B cell (primary cell): ENCODE results near the gene FDX1. TPM values are rescaled to one million over a fixed set of nuclear protein-coding genes. Genes with fewer than 3 reads are reported as not detected.

Experiments
- ATAC-seq: fragments of 200-7000 bp; cut with Tn5 transposase; one replicate; pipeline ENCODE4 v1.10.0; 2021; ENCODE audit warnings: low read depth, mild to moderate bottlenecking, moderate number of reproducible peaks, moderate library complexity
- CTCF ChIA-PET: fragments of 350-600 bp; sonication (Branson Sonifier 250); formaldehyde crosslinking; loops from one replicate; lab custom pipeline; 2021; ENCODE audit warnings: antibody characterized with exemption, inconsistent platforms; lab: Charles Lee
- POLR2A ChIA-PET: fragments of 350-600 bp; sonication (Branson Sonifier 250); formaldehyde crosslinking; loops from one replicate; lab custom pipeline; 2021; ENCODE audit warnings: antibody characterized with exemption; lab: Charles Lee
- DNase-seq: peaks from one replicate; pipeline ENCODE4 v3.0.0; 2013
- H2AFZ ChIP-seq: 2 replicates; pipeline ENCODE4 v1.6.1; 2012; ENCODE audit warnings: mild to moderate bottlenecking, low read depth, low read length; ENCODE audit not compliant: insufficient read depth, poor library complexity, severe bottlenecking
- H3K27ac ChIP-seq, 2 donors: 1 replicate in 1 of 2; 2 replicates in 1 of 2; pipeline ENCODE4 v1.5.1; 2012 to 2013; ENCODE audit warnings: low read length in 2 of 2, mild to moderate bottlenecking in 2 of 2, moderate library complexity in 1 of 2
- H3K27me3 ChIP-seq, 4 experiments: fragments of 200-600 bp in 1 of 4; sonication (generic) in 1 of 4; replicated peaks in 1 of 4; 1 replicate in 2 of 4; 2 replicates in 2 of 4; pipeline versions ENCODE4 v1.6.1 to v1.7.0; 2013 to 2016; ENCODE audit warnings: low read length in 3 of 4, mild to moderate bottlenecking in 2 of 4, mixed read lengths in 1 of 4, moderate library complexity in 1 of 4; ENCODE audit not compliant: insufficient read depth in 4 of 4, control insufficient read depth in 3 of 4; ENCODE audit errors: control extremely low read depth in 1 of 4
- H3K36me3 ChIP-seq, 2 experiments: replicated peaks in 1 of 2; 1 replicate in 1 of 2; 2 replicates in 1 of 2; pipeline versions ENCODE4 v1.6.1 to v1.7.1; 2013; ENCODE audit warnings: low read length in 1 of 2; ENCODE audit not compliant: insufficient read depth in 2 of 2, control insufficient read depth in 1 of 2; ENCODE audit errors: control extremely low read depth in 1 of 2, extremely low read depth in 1 of 2
- H3K4me1 ChIP-seq, 2 donors: fragments of 200-600 bp in 1 of 2; sonication (generic) in 1 of 2; 1 replicate in 1 of 2; 2 replicates in 1 of 2; pipeline versions ENCODE4 v1.5.1 to v1.6.1; 2013 to 2017; ENCODE audit warnings: low read length in 2 of 2; ENCODE audit not compliant: control insufficient read depth in 2 of 2, insufficient read depth in 2 of 2
- H3K4me2 ChIP-seq: replicated peaks from 2 replicates; pipeline ENCODE3; 2012; ENCODE audit warnings: mild to moderate bottlenecking, low read depth, low read length; ENCODE audit not compliant: poor library complexity, severe bottlenecking
- H3K4me3 ChIP-seq, 5 experiments: fragments of 200-600 bp in 1 of 5; sonication (generic) in 1 of 5; 1 replicate in 3 of 5; 2 replicates in 2 of 5; pipeline versions ENCODE4 v1.5.1 to v1.7.0; 2011 to 2016; ENCODE audit warnings: low read length in 4 of 5, mild to moderate bottlenecking in 4 of 5, low read depth in 2 of 5, control low read depth in 1 of 5, moderate library complexity in 1 of 5; ENCODE audit not compliant: insufficient read depth in 1 of 5; ENCODE audit errors: control extremely low read depth in 1 of 5, extremely low read depth in 1 of 5
- H3K79me2 ChIP-seq: fragments of 200-600 bp; sonication (generic); one replicate; pipeline ENCODE4 v1.6.0; 2016; ENCODE audit warnings: low read length; ENCODE audit not compliant: control insufficient read depth, insufficient read depth
- H3K9ac ChIP-seq: fragments of 200-600 bp; sonication (generic); 2 replicates; pipeline ENCODE4 v1.6.1; 2017; ENCODE audit warnings: mild to moderate bottlenecking, low read length, moderate library complexity
- H3K9me3 ChIP-seq, 3 donors: one replicate each; pipeline versions ENCODE4 v1.6.1 to v1.7.1; 2013; ENCODE audit warnings: low read length in 2 of 3; ENCODE audit not compliant: control insufficient read depth in 2 of 3, insufficient read depth in 1 of 3; ENCODE audit errors: control extremely low read depth in 1 of 3
- H4K20me1 ChIP-seq: 2 replicates; pipeline ENCODE4 v1.6.0; 2012; ENCODE audit warnings: mild to moderate bottlenecking, low read length; ENCODE audit not compliant: insufficient read depth, control insufficient read depth, poor library complexity, severe bottlenecking
- H3K27ac Mint-ChIP-seq: one replicate; pipeline ENCODE4 v1.8.0; 2021; ENCODE audit warnings: mixed read lengths
- H3K27me3 Mint-ChIP-seq: one replicate; pipeline ENCODE4 v1.8.0; 2021; ENCODE audit warnings: mixed read lengths
- H3K4me1 Mint-ChIP-seq: one replicate; pipeline ENCODE4 v1.8.0; 2021; ENCODE audit warnings: mixed read lengths
- H3K4me3 Mint-ChIP-seq: one replicate; pipeline ENCODE4 v1.8.0; 2021; ENCODE audit warnings: mixed read lengths
- H3K9me3 Mint-ChIP-seq: one replicate; pipeline ENCODE4 v1.8.0; 2022; ENCODE audit warnings: mixed read lengths; ENCODE audit not compliant: insufficient read depth
- EZH2 ChIP-seq: IDR thresholded peaks from 2 replicates; pipeline ENCODE4 v1.6.1; 2012; ENCODE audit warnings: borderline replicate concordance, low read depth, mild to moderate bottlenecking, moderate library complexity, low read length; ENCODE audit not compliant: insufficient read depth, poor library complexity, severe bottlenecking
- WGBS: methylation state at CpG from one replicate; pipeline ENCODE4 v1.1.5; 2013; ENCODE audit warnings: missing lambda C conversion rate; ENCODE audit not compliant: insufficient coverage; 5-methylcytosine and 5-hydroxymethylcytosine counted together
- intact Hi-C: fragments of 100-400 bp; cut with micrococcal nuclease; formaldehyde crosslinking; loops from one replicate; pipeline ENCODE4 v1.10.0; 2022
- polyA plus RNA-seq: library from polyadenylated mRNA; depleted of rRNA; stranded (reverse); fragments of >200 nt; gene quantifications from 2 replicates; pipeline ENCODE4 v1.2.3, GENCODE V29; 2012
- total RNA-seq, 2 donors: library from RNA; stranded (reverse); fragments of 120-200 nt in 1 of 2; gene quantifications; 1 replicate in 1 of 2; 2 replicates in 1 of 2; pipeline versions ENCODE4 v1.2.3 to v1.2.4, GENCODE V29; 2013 to 2022
- TF ChIP-seq, protein P1 (sequence below): fragments of 200-600 bp; IDR thresholded peaks from one replicate; pipeline ENCODE4 v1.8.0; 2022; ENCODE audit warnings: antibody characterized with exemption, mild to moderate bottlenecking

FDX1 gene
- total and polyA plus RNA-seq, 2 donors (not counting 1 experiment from before 2014, with no cell fraction given) = 3.5 to 11.2 TPM

DNA sequence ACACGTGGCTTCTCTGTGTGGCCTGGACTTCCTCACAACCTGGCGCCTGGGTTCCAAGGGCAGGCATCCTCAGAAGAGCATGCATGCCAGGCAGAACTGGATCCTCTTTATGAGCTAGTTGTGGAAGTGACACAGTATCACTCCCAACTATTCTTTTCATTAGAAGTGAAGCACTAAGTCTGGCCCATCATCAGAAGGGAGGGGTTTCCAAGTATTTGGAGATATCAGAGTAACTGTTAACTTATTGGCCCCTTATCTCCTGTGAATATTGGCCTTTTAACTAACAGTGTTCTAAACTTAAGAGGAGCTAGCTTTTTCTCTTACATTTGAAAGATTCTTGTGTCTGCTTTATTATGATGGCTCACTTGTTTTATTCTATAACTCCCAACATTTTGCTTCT, 35.5 kb downstream of the FDX1 start:
- H3K4me1 ChIP-seq = no peaks in the 10 kb centered on the region
- DNase-seq (no peak), ATAC-seq (no peak)
- H3K4me2 ChIP-seq = no peak overlapping the region
- H3K9ac ChIP-seq = no peak overlapping the region
- no peaks in the 10 kb centered on the region for H3K79me2 ChIP-seq
- intact Hi-C loops = no loop called here
- H2AFZ ChIP-seq = no peak overlapping the region
- no peaks in the 10 kb centered on the region for H4K20me1 ChIP-seq
- ChIA-PET CTCF (interaction anchor here (4.8 kb wide), 1 partner anchor 765 kb away, joined by 33 read pairs; no protein-coding TSS in a partner anchor), POLR2A (no interaction called here)
- no peak overlapping the region for H3K4me3 ChIP-seq
- Mint-ChIP-seq H3K27me3 (no peaks in the 10 kb centered on the region), H3K4me1 (peaks cover 1% of the 10 kb centered on the region), H3K9me3 (no peaks in the 10 kb centered on the region), H3K4me3 (no peak overlapping the region), H3K27ac (no peak overlapping the region)
- no peak overlapping the region for H3K27ac ChIP-seq
- 100% methylated on average over 1 of the region's 2 CpGs for WGBS
- no peaks in the 10 kb centered on the region for H3K27me3 ChIP-seq
- no peak for TF ChIP-seq EZH2
- TF ChIP-seq, protein P1, sequence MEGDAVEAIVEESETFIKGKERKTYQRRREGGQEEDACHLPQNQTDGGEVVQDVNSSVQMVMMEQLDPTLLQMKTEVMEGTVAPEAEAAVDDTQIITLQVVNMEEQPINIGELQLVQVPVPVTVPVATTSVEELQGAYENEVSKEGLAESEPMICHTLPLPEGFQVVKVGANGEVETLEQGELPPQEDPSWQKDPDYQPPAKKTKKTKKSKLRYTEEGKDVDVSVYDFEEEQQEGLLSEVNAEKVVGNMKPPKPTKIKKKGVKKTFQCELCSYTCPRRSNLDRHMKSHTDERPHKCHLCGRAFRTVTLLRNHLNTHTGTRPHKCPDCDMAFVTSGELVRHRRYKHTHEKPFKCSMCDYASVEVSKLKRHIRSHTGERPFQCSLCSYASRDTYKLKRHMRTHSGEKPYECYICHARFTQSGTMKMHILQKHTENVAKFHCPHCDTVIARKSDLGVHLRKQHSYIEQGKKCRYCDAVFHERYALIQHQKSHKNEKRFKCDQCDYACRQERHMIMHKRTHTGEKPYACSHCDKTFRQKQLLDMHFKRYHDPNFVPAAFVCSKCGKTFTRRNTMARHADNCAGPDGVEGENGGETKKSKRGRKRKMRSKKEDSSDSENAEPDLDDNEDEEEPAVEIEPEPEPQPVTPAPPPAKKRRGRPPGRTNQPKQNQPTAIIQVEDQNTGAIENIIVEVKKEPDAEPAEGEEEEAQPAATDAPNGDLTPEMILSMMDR = no peak
- peaks cover 3 to 10% of the 10 kb centered on the region in 2 experiments for H3K36me3 ChIP-seq
- no peaks in the 10 kb centered on the region for H3K9me3 ChIP-seq

DNA sequence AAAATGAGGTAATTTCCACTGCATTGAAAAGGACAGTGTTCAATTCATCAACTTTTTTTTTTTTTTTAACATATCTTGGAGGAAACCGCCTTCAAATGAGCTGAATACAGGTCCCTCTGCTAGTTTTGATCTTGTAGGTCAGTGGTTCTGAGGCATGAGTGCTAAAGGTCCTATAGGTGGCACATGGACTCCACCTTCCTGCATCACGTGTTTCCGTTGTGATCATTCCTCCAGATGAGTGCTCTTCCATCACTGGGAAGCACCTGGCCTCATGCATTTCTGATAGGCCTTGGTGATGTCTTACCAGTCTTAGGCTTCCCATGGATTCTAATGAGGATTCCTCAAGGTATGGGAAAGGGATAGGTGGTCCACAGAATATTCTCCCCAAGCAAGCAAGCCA, 37.8 kb downstream of the FDX1 start:
- H3K27ac ChIP-seq = no peak overlapping the region
- POLR2A ChIA-PET = no interaction called here
- WGBS = 92% methylated on average over 2 of the region's 3 CpGs
- TF ChIP-seq EZH2 = no peak
- TF ChIP-seq, protein P1 = no peak
- H3K9me3 ChIP-seq = no peaks in the 10 kb centered on the region
- Mint-ChIP-seq H3K4me1 (peaks cover 1% of the 10 kb centered on the region), H3K27ac (no peak overlapping the region), H3K9me3 (no peaks in the 10 kb centered on the region), H3K27me3 (no peaks in the 10 kb centered on the region), H3K4me3 (no peak overlapping the region)
- no peak for DNase-seq
- H2AFZ ChIP-seq = no peak overlapping the region
- H3K4me2 ChIP-seq = no peak overlapping the region
- no peaks in the 10 kb centered on the region for H4K20me1 ChIP-seq
- H3K27me3 ChIP-seq = no peaks in the 10 kb centered on the region
- peaks cover 0 to 5% of the 10 kb centered on the region in 2 experiments for H3K36me3 ChIP-seq
- H3K4me1 ChIP-seq = no peaks in the 10 kb centered on the region
- CTCF ChIA-PET = interaction anchor here (1.0 to 1.2 kb wide), 2 partner anchors 17 to 767 kb away, joined by 3 to 5 read pairs; no protein-coding TSS in a partner anchor
- ATAC-seq = no peak
- H3K79me2 ChIP-seq = no peaks in the 10 kb centered on the region
- no peak overlapping the region for H3K4me3 ChIP-seq
- intact Hi-C loops = no loop called here
- no peak overlapping the region for H3K9ac ChIP-seq
